Measurements from ENCODE around the gene DNAI1. TPM values are rescaled to one million over a fixed set of nuclear protein-coding genes. Genes with fewer than 3 reads are reported as not detected.
"Not testable (repeated sequence)": the region's sequence is repeated elsewhere in the genome, so short reads cannot be mapped to it uniquely, and the experiment has no call there.

The DNAI1 gene
- total and polyA plus RNA-seq, 4 donors, result 4.6 to 26.2 (median 9.2) TPM

DNA sequence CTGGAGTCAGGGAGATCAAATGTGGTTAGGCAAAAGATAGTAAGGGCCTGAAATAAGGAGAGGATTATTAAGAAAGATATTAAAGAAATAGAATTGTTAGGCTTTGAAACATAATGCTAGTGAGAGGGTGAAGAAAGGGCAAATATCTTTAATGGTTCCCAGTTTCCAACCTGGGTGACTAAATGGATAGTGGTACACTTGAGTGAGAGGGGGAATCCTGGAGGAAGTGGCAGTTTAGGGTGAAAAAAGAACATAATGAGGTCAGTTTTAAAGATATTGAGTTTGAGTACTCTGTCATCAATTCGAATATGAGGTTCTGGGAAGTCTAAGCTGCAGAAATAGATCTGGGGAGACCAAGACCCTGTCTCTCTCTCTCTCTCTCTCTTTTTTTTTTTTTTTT is 18.9 kb downstream of the DNAI1 start:
- 59 to 89% methylated on average over 1 of the region's 1 CpG for WGBS, 2 donors
- H3K9me3 ChIP-seq (ENCODE audit: control insufficient read depth in 4 of 4, insufficient read depth in 3 of 4, low read length in 3 of 4), result peaks cover 0 to under 1% (median 0%) of the 10 kb centered on the region in 4 donors
- no peaks in the 10 kb centered on the region for H3K36me3 ChIP-seq (ENCODE audit: control insufficient read depth in 4 of 4, insufficient read depth in 4 of 4, low read length in 4 of 4)
- DNase-seq (no peak), ATAC-seq (ENCODE audit: insufficient read depth, low FRiP score) (no peak)
- TF ChIP-seq, protein P1, sequence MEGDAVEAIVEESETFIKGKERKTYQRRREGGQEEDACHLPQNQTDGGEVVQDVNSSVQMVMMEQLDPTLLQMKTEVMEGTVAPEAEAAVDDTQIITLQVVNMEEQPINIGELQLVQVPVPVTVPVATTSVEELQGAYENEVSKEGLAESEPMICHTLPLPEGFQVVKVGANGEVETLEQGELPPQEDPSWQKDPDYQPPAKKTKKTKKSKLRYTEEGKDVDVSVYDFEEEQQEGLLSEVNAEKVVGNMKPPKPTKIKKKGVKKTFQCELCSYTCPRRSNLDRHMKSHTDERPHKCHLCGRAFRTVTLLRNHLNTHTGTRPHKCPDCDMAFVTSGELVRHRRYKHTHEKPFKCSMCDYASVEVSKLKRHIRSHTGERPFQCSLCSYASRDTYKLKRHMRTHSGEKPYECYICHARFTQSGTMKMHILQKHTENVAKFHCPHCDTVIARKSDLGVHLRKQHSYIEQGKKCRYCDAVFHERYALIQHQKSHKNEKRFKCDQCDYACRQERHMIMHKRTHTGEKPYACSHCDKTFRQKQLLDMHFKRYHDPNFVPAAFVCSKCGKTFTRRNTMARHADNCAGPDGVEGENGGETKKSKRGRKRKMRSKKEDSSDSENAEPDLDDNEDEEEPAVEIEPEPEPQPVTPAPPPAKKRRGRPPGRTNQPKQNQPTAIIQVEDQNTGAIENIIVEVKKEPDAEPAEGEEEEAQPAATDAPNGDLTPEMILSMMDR (IDR thresholded peaks at IDR 0.05; ENCODE audit: control extremely low read depth, extremely low read depth), result no peak
- no peak overlapping the region for H3K4me3 ChIP-seq
- H3K27ac ChIP-seq (ENCODE audit: low read depth in 1 of 2, low read length in 1 of 2), result no peak overlapping the region
- H3K9ac ChIP-seq (ENCODE audit: insufficient read depth in 1 of 2, low read length in 2 of 2), result no peak overlapping the region
- H3K4me1 ChIP-seq (ENCODE audit: control insufficient read depth in 5 of 5, insufficient read depth in 5 of 5, low read length in 5 of 5), result no peaks in the 10 kb centered on the region
- H3K27me3 ChIP-seq (ENCODE audit: control insufficient read depth in 3 of 3, insufficient read depth in 3 of 3, low read length in 2 of 3), result peaks cover 0 to 5% (median 0%) of the 10 kb centered on the region in 3 donors

DNA sequence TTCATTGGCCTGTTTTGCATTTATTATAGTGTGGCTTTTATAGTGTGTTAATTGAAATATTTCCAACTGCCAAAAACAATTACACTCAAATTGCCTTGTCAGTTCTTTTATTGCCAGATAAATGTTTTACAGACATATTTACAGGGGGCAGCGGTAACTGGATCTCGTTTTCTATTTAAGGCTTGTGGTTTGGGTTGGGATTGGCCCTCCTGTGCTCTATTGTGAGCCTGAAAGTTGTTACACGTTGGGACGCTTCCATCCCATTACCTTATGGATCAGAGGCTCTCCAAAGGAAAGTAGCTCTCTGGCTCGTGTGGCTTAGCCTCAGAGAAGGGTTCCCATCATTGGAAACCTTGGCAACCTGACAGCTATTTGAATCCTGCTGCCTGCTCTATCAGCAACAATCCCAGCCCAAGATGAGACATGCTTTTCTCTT is 20.8 kb downstream of the DNAI1 start:
- WGBS, 2 donors, result 60 to 73% methylated on average over 5 of the region's 5 CpGs
- no peak for DNase-seq
- H3K4me3 ChIP-seq, result no peak overlapping the region
- H3K4me1 ChIP-seq (ENCODE audit: control insufficient read depth in 5 of 5, insufficient read depth in 5 of 5, low read length in 5 of 5), result no peaks in the 10 kb centered on the region
- no peak overlapping the region for H3K27ac ChIP-seq (ENCODE audit: low read depth in 1 of 2, low read length in 1 of 2)
- peaks cover 0 to 2% (median 0%) of the 10 kb centered on the region in 4 donors for H3K9me3 ChIP-seq (ENCODE audit: control insufficient read depth in 4 of 4, insufficient read depth in 3 of 4, low read length in 3 of 4)
- TF ChIP-seq, protein P1 (IDR thresholded peaks at IDR 0.05; ENCODE audit: control extremely low read depth, extremely low read depth), result no peak
- H3K9ac ChIP-seq (ENCODE audit: insufficient read depth in 1 of 2, low read length in 2 of 2), result no peak overlapping the region
- no peak for ATAC-seq (ENCODE audit: insufficient read depth, low FRiP score)
- H3K27me3 ChIP-seq (ENCODE audit: control insufficient read depth in 3 of 3, insufficient read depth in 3 of 3, low read length in 2 of 3), result peaks cover 0 to 5% (median 0%) of the 10 kb centered on the region in 3 donors
- H3K36me3 ChIP-seq (ENCODE audit: control insufficient read depth in 4 of 4, insufficient read depth in 4 of 4, low read length in 4 of 4), result no peaks in the 10 kb centered on the region

DNA sequence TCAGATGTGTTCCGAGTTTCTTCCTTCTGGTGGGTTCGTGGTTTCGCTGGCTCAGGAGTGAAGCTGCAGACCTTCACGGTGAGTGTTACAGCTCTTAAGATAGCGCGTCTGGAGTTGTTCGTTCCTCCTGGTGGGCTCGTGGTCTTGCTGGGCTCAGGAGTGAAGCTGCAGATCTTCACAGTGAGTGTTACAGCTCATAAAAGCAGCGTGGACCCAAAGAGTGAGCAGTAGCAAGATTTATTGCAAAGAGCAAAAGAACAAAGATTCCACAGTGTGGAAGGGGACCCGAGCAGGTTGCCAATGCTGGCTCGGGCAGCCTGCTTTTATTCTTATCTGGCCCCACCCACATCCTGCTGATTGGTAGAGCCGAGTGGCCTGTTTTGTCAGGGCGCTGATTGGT is 23.0 kb downstream of the DNAI1 start:
- not testable (repeated sequence) for H3K4me1 ChIP-seq (ENCODE audit: control insufficient read depth in 5 of 5, insufficient read depth in 5 of 5, low read length in 5 of 5); DNase-seq; H3K4me3 ChIP-seq; ATAC-seq (ENCODE audit: insufficient read depth, low FRiP score); H3K27ac ChIP-seq (ENCODE audit: low read depth in 1 of 2, low read length in 1 of 2); H3K27me3 ChIP-seq (ENCODE audit: control insufficient read depth in 3 of 3, insufficient read depth in 3 of 3, low read length in 2 of 3); H3K36me3 ChIP-seq (ENCODE audit: control insufficient read depth in 4 of 4, insufficient read depth in 4 of 4, low read length in 4 of 4); H3K9me3 ChIP-seq (ENCODE audit: control insufficient read depth in 4 of 4, insufficient read depth in 3 of 4, low read length in 3 of 4); H3K9ac ChIP-seq (ENCODE audit: insufficient read depth in 1 of 2, low read length in 2 of 2)
- 64 to 73% methylated on average over 13 of the region's 13 CpGs for WGBS, 2 donors

DNA sequence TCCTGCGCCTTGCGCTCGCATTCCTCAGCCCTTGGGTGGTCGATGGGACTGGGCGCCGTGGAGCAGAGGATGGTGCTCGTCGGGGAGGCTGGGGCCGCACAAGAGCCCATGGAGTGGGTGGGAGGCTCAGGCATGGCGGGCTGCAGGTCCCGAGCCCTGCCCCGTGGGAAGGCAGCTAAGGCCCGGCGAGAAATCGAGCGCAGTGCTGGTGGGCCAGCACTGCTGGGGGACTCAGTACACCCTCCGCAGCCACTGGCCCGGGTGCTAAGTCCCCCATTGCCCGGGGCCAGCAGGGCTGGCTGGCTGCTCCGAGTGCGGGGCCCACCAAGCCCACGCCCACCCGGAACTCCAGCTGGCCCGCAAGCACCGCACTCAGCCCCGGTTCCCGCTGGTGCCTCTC is 24.1 kb downstream of the DNAI1 start:
- not testable (repeated sequence) for H3K4me1 ChIP-seq (ENCODE audit: control insufficient read depth in 5 of 5, insufficient read depth in 5 of 5, low read length in 5 of 5); DNase-seq; H3K9ac ChIP-seq (ENCODE audit: insufficient read depth in 1 of 2, low read length in 2 of 2); H3K36me3 ChIP-seq (ENCODE audit: control insufficient read depth in 4 of 4, insufficient read depth in 4 of 4, low read length in 4 of 4); H3K9me3 ChIP-seq (ENCODE audit: control insufficient read depth in 4 of 4, insufficient read depth in 3 of 4, low read length in 3 of 4); H3K27ac ChIP-seq (ENCODE audit: low read depth in 1 of 2, low read length in 1 of 2); H3K27me3 ChIP-seq (ENCODE audit: control insufficient read depth in 3 of 3, insufficient read depth in 3 of 3, low read length in 2 of 3); ATAC-seq (ENCODE audit: insufficient read depth, low FRiP score); H3K4me3 ChIP-seq
- WGBS, 2 donors, result 94 to 96% methylated on average over 18 to 24 of the region's 27 CpGs

DNA sequence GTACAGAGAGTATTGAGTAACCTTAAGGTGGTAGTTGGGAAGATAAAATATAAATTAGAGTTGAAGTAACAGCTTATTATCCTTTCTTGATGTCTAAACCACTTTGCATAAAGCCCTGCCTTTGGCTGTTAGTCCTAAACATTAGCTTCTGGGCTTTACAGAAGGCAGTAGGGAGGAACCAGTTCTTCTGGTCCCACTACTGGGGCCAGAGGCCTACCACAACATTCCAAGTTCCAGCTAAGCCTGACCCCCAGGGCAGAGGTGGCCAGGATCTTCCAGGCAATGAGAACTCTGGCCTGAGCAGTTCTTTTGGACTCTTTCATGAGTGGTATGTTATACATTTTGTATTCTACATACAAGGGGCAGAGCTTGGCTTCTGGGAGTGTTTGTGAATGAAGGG is 26.1 kb downstream of the DNAI1 start:
- no peak for DNase-seq
- peaks cover 0 to 2% (median 0%) of the 10 kb centered on the region in 4 donors for H3K9me3 ChIP-seq (ENCODE audit: control insufficient read depth in 4 of 4, insufficient read depth in 3 of 4, low read length in 3 of 4)
- H3K4me1 ChIP-seq (ENCODE audit: control insufficient read depth in 5 of 5, insufficient read depth in 5 of 5, low read length in 5 of 5), result no peaks in the 10 kb centered on the region
- H3K27ac ChIP-seq (ENCODE audit: low read depth in 1 of 2, low read length in 1 of 2), result no peak overlapping the region
- TF ChIP-seq, protein P1 (IDR thresholded peaks at IDR 0.05; ENCODE audit: control extremely low read depth, extremely low read depth), result no peak
- H3K36me3 ChIP-seq (ENCODE audit: control insufficient read depth in 4 of 4, insufficient read depth in 4 of 4, low read length in 4 of 4), result no peaks in the 10 kb centered on the region
- H3K4me3 ChIP-seq, result no peak overlapping the region
- ATAC-seq (ENCODE audit: insufficient read depth, low FRiP score), result no peak
- no peak overlapping the region for H3K9ac ChIP-seq (ENCODE audit: insufficient read depth in 1 of 2, low read length in 2 of 2)
- peaks cover 0 to 3% (median 0%) of the 10 kb centered on the region in 3 donors for H3K27me3 ChIP-seq (ENCODE audit: control insufficient read depth in 3 of 3, insufficient read depth in 3 of 3, low read length in 2 of 3)
